Measurements from ENCODE around the gene TRAF3.

- no peak for TF ChIP-seq CTCF (IDR thresholded peaks at IDR 0.05; ENCODE audit: insufficient read depth, low read length, poor library complexity, severe bottlenecking)
- no peak for TF ChIP-seq EZH2phosphoT487 (conservative IDR thresholded peaks at IDR 0.05; ENCODE audit: low read length)
These were observed 39.6 kb upstream of the TRAF3 start for GRCh38 chr14:102737402-102738372.
